A549 treated with dexamethasone at 1 μM for 4 hours (cell line): ENCODE data around the gene DTL. TPM values are rescaled to one million over a fixed set of nuclear protein-coding genes. Genes with fewer than 3 reads are reported as not detected.

Experiments
- total RNA-seq: library from RNA; stranded (reverse); fragments of 200-300 nt; extraction: Qiagen RNA extraction; gene quantifications from 5 replicates; pipeline ENCODE4 v1.2.3, GENCODE V29; 2022

The DTL gene, protein sequence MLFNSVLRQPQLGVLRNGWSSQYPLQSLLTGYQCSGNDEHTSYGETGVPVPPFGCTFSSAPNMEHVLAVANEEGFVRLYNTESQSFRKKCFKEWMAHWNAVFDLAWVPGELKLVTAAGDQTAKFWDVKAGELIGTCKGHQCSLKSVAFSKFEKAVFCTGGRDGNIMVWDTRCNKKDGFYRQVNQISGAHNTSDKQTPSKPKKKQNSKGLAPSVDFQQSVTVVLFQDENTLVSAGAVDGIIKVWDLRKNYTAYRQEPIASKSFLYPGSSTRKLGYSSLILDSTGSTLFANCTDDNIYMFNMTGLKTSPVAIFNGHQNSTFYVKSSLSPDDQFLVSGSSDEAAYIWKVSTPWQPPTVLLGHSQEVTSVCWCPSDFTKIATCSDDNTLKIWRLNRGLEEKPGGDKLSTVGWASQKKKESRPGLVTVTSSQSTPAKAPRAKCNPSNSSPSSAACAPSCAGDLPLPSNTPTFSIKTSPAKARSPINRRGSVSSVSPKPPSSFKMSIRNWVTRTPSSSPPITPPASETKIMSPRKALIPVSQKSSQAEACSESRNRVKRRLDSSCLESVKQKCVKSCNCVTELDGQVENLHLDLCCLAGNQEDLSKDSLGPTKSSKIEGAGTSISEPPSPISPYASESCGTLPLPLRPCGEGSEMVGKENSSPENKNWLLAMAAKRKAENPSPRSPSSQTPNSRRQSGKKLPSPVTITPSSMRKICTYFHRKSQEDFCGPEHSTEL
- 19.5 to 22.4 TPM (median 20.0 TPM) in 5 replicates for total RNA-seq

DNA sequence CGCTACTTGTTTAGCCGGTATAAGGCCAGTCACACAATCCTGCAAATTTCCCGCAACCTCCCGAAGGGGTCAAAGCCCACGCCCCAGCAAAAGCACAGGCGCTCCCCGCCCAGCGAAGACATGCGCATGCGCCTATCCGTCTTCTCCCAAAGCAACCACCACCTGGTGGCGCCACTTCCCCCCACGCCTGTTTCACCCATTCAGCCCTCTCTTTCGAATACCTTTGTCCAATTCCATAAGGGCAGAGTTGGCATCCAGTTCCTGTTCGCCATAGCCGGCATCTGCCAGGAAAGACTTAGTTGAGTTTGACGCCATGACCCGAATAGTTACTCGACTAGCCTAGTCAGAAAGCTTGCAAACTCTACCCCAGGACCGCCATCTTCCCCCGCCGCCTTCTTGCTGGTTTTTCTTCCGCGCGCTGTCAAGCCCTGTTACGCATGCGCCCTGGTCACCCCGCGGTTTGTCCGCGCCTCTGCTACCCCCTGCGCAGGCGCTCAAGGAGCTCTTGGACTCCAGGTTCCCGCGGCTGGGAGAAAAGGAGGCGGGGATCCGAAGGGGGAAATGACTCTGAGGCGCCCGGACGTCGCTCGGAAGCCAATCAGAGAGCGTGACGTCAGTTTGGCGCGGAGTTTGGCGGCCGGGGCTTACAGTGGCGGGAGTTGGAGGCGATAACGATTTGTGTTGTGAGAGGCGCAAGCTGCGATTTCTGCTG, at the start of gene DTL, which contains the start of gene INTS7:
Gene DTL, plus strand, starts transcription at position 626 of the 712 bp plus-strand sequence. CDS start 143 bp downstream, outside the sequence.
Gene INTS7, minus strand, starts transcription at position 435 of the 712 bp plus-strand sequence. Its CDS starts 120 bp downstream, at position 315.

Other genes starting within 250 kb of the DTL start
- 23.9 to 35.0 TPM (median 32.5 TPM) in 5 replicates for gene LPGAT1, start 205.0 kb upstream of the DTL start, total RNA-seq
- 15.5 to 21.0 TPM (median 17.9 TPM) in 5 replicates for gene INTS7, start 191 bp upstream of the DTL start, total RNA-seq
- gene PPP2R5A, start 249.7 kb downstream of the DTL start, total RNA-seq: 18.8 to 23.2 TPM (median 22.9 TPM) in 5 replicates